ENCODE data around the gene AHCYL2. TPM values are rescaled to one million over a fixed set of nuclear protein-coding genes. Genes with fewer than 3 reads are reported as not detected.

AHCYL2 gene
- total RNA-seq, 1 experiment from 2014 or later = 25.6 TPM

- TF ChIP-seq ZNF425 (CRISPR knock-in tag; conservative IDR thresholded peaks at IDR 0.05) = no peak
- no peak for TF ChIP-seq ZNF263 (CRISPR knock-in tag; IDR thresholded peaks at IDR 0.05; ENCODE audit: low read depth)
- TF ChIP-seq ZNF317 (CRISPR knock-in tag; IDR thresholded peaks at IDR 0.05; ENCODE audit: borderline replicate concordance, low read depth) = no peak
- TF ChIP-seq ELF4 (CRISPR knock-in tag; IDR thresholded peaks at IDR 0.05; ENCODE audit: low read depth) = no peak
- no peak for TF ChIP-seq SMAD4 (CRISPR knock-in tag; IDR thresholded peaks at IDR 0.05)
- TF ChIP-seq MYBL2 (CRISPR knock-in tag; IDR thresholded peaks at IDR 0.05) = no peak
- TF ChIP-seq MAX (CRISPR knock-in tag; IDR thresholded peaks at IDR 0.05) = no peak
- no peak for TF ChIP-seq ZNF232 (CRISPR knock-in tag; IDR thresholded peaks at IDR 0.05)
Measured at GRCh38 chr7:129412501-129412900, 187.7 kb downstream of the AHCYL2 start (continued).

DNA sequence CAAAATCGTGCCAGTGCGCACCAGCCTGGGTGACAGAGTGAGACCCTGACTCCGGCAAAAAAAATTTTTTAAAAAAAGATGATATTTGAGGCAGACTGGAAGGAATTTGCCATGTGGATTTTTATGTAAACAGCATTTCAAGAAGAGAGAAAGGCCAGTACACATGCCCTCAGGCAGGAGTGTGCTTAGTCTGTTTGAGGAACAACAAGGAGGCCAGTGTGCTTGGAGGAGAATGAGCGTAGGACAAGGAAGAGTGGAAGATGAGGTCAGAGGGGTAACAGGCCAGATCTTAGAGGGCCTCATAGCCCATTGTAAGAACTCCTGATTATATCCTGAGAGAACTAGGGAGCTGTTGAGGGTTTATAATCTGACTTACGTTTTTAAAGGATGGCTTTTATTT lies 192.2 kb downstream of the AHCYL2 start:
- no peak overlapping the region for H3K4me3 Mint-ChIP-seq
- no peak for DNase-seq (ENCODE audit: low spot score)
- H3K4me1 Mint-ChIP-seq = no peaks in the 10 kb centered on the region
- H3K27me3 Mint-ChIP-seq (ENCODE audit: low read depth) = no peaks in the 10 kb centered on the region
- CTCF ChIA-PET = interaction anchor here (0.7 kb wide), 1 partner anchor 17 kb away, joined by 3 read pairs; the partner anchor contains the start of gene STRIP2
- no peak overlapping the region for H3K27ac Mint-ChIP-seq
- peaks cover 4% of the 10 kb centered on the region for H3K9me3 Mint-ChIP-seq
- TF ChIP-seq MXD4 (CRISPR knock-in tag; IDR thresholded peaks at IDR 0.05; ENCODE audit: borderline replicate concordance) = no peak
- no peak for TF ChIP-seq NR1H2 (CRISPR knock-in tag; IDR thresholded peaks at IDR 0.05)
- H3K36me3 Mint-ChIP-seq = peaks cover 17% of the 10 kb centered on the region
- no peak for ATAC-seq
- POLR2A ChIA-PET = no interaction called here

DNA sequence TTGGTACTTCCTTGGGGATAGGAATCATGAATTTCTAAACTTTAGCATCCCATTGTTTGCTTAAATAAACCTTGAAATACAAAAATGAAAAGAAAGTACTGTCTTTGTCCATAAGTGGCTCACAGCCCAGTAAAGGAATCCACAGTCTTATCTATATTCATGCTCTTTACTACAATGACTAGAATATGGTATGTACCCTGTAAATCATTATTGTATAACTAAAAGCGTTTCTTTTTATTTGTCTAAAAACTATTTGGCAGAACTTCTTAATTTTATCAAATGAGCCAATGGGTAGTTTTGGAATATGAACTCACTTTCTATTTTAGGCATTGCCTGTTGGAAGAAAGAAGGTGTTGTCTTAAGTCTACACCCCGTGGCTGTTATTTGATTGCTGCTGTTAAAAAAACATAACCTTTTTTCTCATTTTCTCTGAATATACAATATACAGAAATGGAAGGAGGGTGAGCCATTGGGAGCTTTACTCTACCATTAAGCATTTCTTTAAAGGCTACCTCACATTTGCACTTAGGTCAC lies 197.0 kb downstream of the AHCYL2 start:
- H3K27me3 Mint-ChIP-seq (ENCODE audit: low read depth) = no peaks in the 10 kb centered on the region
- 0 out of 2 replicates have a peak, but pooled peaks cover 3% of the 10 kb centered on the region for H3K36me3 Mint-ChIP-seq
- no peak overlapping the region for H3K27ac Mint-ChIP-seq
- ChIA-PET POLR2A (no interaction called here), CTCF (interaction anchor here (0.5 kb wide), 1 partner anchor 590 kb away, joined by 3 read pairs; no protein-coding TSS in a partner anchor)
- DNase-seq (ENCODE audit: low spot score) (no peak), ATAC-seq (no peak)
- H3K9me3 Mint-ChIP-seq = no peaks in the 10 kb centered on the region
- TF ChIP-seq NFATC4 (CRISPR knock-in tag; IDR thresholded peaks at IDR 0.05) (no peak), ETV6 (CRISPR knock-in tag; IDR thresholded peaks at IDR 0.05) (no peak), IRF1 (CRISPR knock-in tag; IDR thresholded peaks at IDR 0.05) (no peak), ZNF423 (CRISPR knock-in tag; IDR thresholded peaks at IDR 0.05) (no peak)
- no peak overlapping the region for H3K4me3 Mint-ChIP-seq
- H3K4me1 Mint-ChIP-seq = no peaks in the 10 kb centered on the region

DNA sequence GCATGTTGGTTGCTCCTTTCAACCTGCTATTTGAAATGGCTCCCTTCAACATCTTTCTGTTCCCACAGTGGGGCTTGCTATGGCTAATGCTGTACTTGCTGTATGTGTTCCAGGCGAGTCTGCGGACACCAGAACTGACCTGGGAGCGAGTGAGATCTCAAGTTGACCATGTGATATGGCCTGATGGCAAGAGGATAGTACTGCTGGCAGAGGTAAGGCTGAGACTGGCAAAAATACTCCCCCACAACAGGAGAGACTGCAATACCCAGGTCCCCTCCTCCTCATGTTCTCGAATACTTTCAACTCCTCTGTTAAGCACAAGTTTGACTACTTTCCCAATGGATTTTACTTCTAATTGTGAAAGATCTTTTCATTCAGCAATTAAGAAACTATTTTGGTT lies 197.9 kb downstream of the AHCYL2 start:
- H3K36me3 Mint-ChIP-seq = 0 out of 2 replicates have a peak, but pooled peaks cover 3% of the 10 kb centered on the region
- H3K27me3 Mint-ChIP-seq (ENCODE audit: low read depth) = no peaks in the 10 kb centered on the region
- no peak for TF ChIP-seq SOX15 (CRISPR knock-in tag; IDR thresholded peaks at IDR 0.05)
- TF ChIP-seq NR2C2 (CRISPR knock-in tag; IDR thresholded peaks at IDR 0.05) = no peak
- TF ChIP-seq, protein P1, sequence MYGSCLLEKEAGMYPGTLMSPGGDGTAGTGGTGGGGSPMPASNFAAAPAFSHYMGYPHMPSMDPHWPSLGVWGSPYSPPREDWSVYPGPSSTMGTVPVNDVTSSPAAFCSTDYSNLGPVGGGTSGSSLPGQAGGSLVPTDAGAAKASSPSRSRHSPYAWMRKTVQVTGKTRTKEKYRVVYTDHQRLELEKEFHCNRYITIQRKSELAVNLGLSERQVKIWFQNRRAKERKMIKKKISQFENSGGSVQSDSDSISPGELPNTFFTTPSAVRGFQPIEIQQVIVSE (CRISPR knock-in tag; IDR thresholded peaks at IDR 0.05; ENCODE audit: borderline replicate concordance) = no peak
- TF ChIP-seq EMX1 (CRISPR knock-in tag; IDR thresholded peaks at IDR 0.05) = no peak
- no peak for TF ChIP-seq MYBL2 (CRISPR knock-in tag; IDR thresholded peaks at IDR 0.05)
- no peak for TF ChIP-seq RELA (CRISPR knock-in tag; IDR thresholded peaks at IDR 0.05; ENCODE audit: borderline replicate concordance)
- no peak for TF ChIP-seq MAX (CRISPR knock-in tag; IDR thresholded peaks at IDR 0.05)
- TF ChIP-seq, protein P2, sequence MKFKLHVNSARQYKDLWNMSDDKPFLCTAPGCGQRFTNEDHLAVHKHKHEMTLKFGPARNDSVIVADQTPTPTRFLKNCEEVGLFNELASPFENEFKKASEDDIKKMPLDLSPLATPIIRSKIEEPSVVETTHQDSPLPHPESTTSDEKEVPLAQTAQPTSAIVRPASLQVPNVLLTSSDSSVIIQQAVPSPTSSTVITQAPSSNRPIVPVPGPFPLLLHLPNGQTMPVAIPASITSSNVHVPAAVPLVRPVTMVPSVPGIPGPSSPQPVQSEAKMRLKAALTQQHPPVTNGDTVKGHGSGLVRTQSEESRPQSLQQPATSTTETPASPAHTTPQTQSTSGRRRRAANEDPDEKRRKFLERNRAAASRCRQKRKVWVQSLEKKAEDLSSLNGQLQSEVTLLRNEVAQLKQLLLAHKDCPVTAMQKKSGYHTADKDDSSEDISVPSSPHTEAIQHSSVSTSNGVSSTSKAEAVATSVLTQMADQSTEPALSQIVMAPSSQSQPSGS (CRISPR knock-in tag; IDR thresholded peaks at IDR 0.05; ENCODE audit: borderline replicate concordance, low read depth) = no peak
- H3K4me1 Mint-ChIP-seq = no peaks in the 10 kb centered on the region
- H3K4me3 Mint-ChIP-seq = no peak overlapping the region
- ChIA-PET CTCF (no interaction called here), POLR2A (no interaction called here)
- DNase-seq (ENCODE audit: low spot score) (no peak), ATAC-seq (no peak)
- no peak overlapping the region for H3K27ac Mint-ChIP-seq
- no peaks in the 10 kb centered on the region for H3K9me3 Mint-ChIP-seq
